Left forelimb (tissue), 1 donor: ENCODE results near the gene MAPK6.
"Not testable (repeated sequence)": the region's sequence is repeated elsewhere in the genome, so short reads cannot be mapped to it uniquely, and the experiment has no call there.

Source experiments
- DNase-seq: peaks from one replicate; pipeline ENCODE4 v3.0.0-alpha.2; 2018; ENCODE audit warnings: low spot score

MAPK6 gene

DNA sequence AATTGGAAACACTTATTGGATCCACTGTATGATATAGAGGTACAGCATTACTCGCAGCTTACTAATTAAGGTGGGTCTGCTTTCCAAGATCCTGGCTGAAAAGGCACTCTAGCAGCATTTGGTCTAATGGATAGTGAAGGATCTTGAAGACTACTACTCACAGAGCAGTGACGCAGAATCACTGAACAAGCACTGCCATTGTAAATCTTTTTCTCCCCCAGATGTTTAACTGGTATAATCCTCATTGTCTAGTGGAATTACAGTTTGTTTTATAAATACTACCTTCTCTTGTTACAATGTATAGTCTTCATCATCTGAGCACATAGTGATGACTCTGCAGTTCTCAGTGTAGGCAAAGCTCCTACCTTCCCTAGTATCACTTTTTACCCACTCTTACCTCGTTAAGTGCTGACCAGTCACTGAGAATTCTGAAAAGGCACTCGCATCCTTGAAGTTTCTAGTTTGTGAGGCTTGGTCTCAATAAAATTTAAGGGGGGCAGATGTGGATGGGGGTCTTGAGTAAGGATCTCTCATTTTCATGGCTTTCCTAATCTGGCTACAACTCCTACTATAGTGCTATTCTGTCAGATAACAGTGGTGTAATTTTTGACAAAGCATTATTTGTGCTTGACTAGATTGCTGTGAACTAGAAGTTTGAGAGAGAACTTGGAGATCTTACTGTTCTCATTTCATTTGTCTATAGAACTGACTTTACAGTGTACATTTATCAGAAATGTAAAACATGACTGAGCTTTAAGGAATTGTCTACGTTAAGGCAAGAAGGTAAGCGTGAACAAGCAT lies 23.2 kb downstream of the MAPK6 start:
- no peak for DNase-seq

DNA sequence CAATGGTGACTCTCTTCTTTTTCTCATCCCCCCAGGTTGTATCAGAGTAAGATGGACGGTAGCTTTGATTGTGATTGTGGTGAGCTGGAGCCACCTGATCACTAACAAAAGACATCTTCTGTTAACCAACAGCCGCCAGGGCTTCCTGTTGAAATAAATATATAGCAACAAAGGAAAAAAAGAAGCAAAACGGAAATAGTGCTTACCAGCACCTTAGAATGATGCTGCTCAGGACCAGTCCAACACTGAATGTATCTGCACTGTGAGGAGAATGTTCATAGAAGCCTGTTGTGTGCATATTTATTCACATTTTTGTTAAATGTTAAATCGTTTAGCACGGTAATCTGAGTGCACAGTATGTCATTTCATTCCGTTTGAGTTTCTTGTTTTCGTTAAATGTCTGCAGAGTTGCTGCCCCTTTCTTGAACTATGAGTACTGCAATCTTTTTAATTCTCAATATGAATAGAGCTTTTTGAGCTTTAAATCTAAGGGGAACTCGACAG lies 26.8 kb downstream of the MAPK6 start:
- not testable (repeated sequence) for DNase-seq

DNA sequence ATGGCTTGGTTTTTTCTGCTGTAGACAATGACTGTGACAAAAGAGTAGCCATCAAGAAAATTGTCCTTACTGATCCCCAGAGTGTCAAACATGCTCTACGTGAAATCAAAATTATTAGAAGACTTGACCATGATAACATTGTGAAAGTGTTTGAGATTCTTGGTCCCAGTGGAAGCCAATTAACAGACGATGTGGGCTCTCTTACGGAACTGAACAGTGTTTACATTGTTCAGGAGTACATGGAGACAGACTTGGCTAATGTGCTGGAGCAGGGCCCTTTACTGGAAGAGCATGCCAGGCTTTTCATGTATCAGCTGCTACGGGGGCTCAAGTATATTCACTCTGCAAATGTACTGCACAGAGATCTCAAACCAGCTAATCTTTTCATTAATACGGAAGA lies 27.5 kb downstream of the MAPK6 start:
- DNase-seq, result not testable (repeated sequence)

DNA sequence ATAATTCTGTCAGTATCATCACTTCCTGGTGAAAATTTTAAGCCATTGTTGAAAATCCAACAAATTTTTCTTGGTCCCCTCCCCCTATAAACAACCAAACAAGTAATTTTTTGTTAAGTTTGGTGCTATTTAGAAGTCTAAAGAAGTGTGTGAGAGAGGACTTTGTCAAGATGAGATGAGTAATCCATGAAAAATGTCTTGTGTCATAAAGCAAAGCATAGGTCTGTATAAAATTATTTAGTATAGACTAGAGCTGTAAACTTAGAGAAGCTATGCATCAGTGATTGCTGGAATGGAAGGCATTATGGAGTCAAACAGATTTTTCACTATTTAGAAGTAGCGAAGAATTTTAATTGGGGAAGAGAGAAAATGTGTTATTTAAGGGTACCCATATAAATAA lies 31.4 kb downstream of the MAPK6 start:
- DNase-seq, result no peak

DNA sequence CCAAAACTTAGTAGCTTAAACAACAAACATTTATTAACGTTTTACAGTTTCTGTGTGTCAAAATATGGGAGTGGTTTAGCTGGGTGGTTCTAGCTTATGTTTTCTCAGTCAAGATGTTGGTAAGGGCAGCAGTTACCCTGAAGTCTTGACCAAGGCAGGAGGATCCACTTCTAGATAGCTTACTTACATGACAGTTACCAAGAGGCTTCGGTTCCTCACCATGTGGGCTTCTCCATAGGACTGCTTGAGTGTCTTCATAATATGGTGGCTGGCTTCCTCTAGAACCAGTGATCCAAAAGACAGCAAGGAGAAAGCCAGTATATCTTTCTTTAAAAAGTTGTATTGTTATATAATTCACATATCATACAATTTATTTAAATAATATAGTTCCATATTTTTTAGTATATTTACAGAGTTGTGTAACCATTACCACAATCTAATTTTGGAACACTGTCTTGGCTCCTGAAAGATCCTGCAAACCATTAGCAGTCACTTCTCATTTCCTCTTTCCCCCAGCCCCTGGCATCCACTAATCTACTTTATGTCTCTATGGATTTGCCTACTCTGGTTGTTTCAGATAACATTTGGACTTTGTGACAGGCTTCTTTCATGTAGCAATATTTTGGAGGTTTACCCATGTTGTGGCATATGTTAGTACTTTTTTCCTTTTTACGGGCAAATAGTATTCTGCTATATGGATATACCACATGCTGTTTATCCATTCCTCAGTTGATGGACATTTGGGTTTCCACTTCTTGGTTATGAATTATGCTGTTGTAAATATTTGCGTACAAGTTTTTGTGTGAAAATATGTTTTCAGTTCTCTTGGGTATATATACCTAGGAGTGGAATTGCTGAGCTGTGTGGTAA lies 33.3 kb downstream of the MAPK6 start:
- DNase-seq, result no peak

DNA sequence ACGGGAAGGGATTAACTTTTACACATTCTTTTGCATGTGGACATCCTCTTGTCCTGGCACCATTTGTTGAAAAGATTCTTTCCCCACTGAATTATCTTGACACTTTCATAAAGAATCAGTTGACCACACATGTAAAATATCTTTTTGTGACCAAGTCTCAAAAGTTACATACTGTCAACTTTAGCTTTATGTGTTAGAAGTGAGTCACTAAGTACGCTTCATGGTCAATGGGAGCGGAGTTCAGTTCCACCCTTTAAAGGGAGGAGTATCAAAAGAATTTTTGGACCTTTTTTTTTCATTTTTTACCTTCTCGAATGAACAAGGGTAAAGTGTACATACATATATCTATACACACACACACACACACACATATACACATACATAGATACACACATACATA lies 35.4 kb downstream of the MAPK6 start:
- no peak for DNase-seq

DNA sequence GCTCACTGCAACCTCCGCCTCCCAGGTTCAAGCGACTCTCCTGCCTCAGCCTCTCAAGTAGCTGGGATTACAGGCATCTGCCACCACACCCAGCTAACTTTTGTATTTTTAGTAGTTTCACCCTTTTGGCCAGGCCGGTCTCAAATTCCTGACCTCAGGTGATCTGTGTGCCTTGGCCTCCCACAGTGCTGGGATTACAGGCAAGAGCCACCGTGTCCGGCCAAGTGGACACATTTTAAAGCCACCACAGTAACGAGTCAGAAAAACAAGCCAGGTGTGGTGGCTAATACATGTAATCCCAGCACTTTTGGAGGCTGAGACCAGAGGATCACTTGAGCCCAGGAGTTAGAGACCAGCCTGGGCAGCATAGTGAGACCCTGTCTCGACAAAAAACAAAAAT lies 35.8 kb downstream of the MAPK6 start:
- DNase-seq, result not testable (repeated sequence)

DNA sequence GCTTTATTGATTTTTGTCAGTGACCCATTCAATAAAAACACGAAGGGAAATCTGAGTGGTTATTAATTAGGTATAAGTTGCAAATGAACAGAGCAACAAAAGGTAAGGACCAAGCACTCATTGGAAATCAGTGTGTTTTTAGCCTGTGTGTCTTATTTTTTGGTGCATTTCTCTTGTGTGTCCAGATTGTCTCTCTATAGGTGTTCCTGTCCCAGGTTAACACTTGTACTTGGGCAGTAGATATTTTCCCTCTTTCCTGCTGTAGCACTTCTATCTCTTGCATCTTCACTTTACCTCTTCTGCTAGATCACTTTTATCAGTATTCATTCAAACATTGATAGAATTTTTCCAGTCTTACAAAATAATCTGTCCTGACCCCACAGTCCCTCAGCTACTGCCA lies 37.0 kb downstream of the MAPK6 start:
- no peak for DNase-seq

DNA sequence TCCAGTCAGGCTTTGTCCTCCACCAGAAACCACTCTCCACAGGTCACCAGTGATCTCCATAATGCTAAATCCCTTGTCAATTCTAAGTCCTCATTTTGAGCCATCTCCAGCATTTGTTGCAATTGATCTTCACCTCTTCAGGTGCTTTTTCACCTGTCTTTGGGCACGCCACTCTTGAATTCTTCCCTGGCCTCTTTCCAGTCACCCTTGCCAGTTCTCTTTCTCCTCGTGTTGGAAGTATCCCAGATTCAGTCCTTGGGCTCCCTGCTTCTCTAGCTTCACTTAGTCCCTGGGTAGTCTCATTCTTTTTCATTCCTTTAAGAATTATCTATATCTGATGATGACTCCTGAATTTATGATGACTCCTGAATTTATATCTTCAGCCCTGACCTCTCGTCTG lies 37.5 kb downstream of the MAPK6 start:
- DNase-seq, result no peak

DNA sequence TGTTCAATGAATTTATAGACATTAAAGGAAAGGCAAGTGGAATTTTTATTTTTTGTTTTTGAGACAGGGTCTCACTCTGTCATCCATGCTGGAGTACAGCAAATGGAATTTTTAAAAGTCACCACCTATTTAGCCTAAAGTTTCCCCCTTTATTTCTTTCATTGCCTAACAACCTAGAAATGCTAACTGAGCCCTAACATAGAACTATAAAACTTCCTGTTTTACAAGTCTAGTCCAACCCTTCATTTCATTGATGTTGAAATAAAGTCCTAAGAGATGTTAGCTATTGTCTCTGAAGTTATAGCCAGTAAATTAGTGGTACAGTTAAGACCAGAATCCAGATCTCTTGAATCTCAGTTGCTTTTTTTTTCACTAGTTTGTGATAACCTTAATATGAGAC lies 39.0 kb downstream of the MAPK6 start:
- no peak for DNase-seq

DNA sequence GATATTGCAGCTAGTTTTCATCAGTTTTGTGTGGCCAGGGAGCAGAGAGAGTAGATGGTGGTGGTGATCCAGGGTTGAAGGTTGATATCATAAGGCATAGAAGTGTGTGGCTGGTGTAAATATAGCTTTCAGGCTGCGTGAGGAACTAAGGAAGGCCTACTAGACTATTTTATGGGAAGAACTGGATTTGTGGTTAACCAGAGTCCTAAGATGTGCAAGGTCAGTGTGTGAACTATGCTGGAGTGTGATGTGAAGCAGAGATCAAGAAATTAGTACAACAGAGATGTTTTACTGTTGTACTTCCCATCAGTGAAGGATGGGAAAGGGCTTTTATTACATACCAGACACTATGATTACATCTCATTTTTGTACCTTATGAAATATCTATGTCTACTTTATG lies 41.5 kb downstream of the MAPK6 start:
- DNase-seq, result no peak

DNA sequence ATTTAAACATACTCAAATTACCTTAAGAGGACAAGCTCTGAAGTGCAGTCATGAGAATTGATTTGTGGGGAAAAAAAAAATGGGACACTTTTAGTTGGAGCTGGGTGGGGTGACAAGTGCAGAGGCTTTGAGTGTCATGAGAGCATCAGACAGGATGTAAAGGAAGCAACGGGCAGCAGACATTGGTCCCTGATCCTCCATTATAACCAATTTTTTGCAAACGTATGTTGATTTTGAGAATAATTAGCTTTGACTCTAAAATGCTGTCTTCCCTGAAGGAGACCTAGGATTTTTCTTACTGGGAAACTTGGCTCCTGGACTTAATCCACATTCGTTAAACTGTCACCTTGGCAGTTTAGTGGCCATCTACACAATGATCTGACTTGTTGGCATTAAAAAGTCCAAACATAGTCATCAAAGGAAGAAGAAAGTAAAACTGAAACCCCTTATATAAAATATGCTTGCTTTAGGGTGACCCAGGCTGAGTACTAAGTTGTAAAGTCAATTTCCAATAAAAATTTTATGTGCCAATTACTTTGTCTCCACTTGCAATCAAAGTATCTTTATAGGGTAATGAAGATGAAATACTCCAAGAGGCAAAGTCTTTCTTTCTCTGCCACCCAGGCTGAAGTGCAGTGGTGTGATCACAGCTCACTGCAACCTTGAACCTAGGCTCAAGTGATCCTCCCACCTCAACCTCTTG lies 48.0 kb downstream of the MAPK6 start:
- DNase-seq, result no peak

DNA sequence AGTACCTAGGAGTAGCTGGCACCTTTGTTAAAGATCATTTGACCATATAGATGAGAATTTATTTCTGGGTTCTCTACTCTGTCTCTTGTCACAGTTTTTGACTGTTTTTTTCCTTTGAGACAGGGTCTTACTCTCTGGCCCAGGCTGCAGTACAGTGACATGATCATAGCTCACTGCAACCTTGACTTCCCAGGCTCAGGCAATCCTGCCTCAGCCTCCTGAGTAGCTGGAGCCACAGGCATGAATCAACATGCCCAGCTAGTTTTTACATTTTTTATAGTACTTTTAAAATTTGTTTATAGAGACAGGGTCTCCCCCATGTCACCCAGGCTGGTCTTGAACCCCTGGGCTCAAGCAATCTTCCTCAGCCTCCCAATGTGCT lies 48.5 kb downstream of the MAPK6 start:
- no peak for DNase-seq

DNA sequence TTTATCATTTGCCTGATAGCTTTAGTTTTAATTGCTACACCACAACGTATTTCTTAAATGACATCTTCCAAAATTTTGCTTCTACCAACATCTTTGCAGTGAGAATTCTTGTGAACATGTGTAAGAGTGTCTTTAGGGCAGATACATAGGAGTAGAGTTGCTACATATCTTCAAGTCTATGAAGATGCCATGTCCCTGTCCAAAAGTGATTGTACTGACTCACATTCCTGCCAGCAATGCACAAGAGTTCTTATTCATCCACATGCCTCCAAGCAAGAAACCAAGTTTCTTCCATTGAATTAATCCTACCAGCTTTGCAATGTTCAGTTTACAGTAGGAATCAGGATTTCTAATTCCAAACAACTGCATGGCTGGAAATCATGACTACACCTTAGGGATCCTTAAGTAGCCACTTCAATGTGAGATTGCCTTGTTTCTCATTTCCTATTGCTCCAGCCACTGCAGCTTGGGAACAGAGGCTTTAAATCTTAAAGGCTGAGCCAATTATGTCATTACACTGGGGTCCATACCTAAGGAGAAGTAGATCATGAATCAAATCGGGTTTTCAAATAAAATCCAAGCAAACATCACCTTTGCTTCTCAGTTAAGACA lies 49.1 kb downstream of the MAPK6 start:
- DNase-seq, result no peak

DNA sequence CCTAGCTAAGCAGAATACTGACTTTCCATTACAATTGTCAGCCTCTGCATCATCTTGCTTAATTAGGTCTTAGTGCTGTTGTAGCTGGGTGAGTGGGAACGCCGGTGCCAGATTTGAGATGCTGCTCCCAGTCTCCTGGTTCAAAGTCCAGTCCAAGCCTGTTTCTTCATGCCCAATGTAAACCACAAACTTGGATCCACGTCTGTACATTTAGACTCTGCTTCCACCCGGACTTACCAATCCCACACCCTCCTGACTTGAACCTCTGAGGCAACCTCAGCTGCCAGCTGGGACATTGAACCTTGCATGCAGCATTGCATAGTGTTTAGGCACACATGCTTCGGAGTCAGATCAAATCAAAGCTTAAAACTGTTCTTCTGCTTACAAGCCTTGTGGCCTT lies 50.5 kb downstream of the MAPK6 start:
- no peak for DNase-seq

DNA sequence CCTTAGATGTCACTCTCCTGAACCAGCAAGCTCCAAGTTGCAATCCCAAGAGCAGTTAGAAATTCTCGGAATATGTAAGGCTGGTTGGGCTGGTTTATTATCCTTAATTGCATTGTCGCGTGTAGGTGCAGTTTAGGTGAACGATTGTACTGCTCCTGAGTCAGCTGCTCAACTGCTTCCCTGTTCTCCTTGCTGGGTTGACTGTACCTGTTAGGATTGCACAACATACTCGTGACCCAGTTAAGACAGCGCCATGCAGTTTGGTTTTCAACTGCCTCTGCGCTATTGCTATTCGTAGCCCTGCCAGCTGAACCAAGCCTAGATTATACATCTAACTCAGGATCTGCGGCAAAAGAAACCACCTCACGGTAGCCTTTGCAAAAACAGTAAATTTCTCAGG lies 52.6 kb downstream of the MAPK6 start:
- DNase-seq, result no peak

DNA sequence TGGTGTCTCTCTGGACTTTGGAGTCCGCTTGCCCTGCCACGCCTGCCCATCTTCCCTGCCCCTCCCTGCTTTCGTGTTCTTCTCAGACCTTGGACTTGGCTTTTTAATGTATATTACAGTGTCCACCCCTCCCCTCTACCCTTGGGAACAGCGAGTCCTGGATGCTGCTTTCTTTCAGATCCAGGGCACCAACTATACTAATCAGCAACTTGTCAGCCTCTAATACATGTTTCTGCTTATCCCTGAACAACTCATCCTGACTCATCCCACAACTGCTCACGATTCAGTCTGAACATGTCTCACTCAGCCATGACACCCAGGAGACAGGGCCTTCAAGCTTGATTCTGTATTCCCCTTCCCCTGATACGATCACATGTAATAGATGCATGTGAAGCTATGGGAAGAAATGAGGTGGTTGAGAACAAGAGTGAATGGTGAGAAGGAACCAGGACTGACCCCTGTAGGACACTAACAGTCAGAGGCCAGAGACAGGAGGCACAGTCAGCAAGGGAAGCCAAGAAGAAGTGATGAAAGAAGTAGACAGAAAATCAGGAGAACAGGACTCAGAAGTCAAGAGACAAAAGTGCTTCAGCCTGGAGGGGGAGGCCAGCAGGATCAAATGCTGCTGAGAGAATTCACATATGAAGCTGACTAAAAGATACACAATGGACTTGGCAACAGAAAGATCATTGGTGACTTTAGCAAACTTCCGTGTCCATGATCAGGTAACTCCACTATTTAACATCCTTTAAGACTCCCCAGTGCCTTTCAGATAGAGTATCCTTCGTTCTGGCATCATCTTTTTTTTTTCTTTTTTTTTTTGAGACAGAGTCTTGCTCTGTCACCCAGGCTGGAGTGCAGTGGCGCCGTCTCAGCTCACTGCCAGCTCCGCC lies 58.1 kb downstream of the MAPK6 start:
- DNase-seq, result no peak

DNA sequence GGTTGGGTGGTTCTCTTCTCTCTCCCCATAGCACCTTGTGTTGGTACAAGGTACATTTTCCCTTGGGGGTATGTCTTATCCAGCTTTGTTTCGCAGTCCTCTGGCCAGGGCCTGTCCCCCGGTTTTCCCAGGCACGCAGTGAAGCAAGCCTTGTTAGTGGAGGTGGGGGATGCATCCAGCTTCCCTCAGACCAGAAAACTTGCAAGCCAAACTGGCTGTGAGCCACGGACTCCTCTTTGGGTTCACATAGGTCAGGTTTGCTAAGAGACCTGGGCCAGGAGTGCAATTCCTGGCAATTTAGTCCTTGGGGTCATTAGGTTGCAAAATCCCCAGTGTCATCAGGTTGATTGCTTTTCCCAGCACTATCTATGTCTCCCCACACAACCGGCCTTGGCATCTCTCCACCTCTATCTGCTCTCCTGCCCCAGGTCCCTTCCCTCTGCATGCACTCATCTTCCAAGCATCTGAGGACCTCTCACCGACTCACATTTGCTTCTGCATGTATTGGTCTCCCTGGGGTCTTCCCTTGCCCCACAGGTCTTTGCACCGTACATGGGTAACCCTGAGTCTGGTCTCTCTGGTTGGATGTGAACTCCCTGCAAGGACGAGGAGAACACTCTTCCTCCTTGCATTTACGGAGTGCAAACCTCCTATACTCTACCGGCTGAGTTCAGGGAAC lies 59.3 kb downstream of the MAPK6 start:
- no peak for DNase-seq

DNA sequence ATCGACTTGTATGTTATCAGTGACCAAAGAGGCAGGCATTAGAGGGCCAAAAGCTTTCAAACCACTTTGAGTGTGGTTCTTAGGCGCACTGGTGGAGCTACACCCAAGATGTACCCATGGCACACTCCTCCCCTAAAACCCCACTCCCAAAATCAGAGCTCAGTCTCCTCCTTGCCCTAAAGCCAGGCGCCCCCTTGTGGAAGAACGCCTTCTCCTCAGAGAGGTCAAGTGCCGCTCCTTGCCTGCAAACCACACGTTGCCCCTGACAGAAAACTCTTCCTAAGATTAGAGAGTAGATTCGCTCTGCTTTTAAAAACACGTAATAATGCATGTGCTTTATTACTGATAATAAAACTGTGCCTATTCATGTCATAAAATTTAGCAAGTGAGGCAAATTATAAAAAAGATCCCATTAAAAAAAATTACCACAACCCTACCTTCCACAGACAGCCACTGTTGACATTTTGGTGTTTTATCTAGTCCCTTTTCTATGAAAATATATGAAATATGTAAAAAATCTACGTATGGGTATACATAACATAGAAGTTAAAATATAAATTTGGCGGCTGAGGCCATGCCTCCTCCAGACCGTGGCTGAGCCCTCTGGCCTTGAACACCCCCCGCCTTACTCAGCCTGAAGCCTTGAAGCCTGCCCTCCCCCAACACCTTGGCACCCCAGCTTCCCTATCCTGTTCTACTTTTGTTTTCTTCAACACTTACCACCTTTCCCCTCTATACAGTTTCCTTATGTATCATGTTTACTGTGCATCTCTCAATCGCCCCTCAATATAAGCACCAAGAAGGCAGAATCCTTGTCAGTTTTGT lies 60.1 kb downstream of the MAPK6 start:
- no peak for DNase-seq

DNA sequence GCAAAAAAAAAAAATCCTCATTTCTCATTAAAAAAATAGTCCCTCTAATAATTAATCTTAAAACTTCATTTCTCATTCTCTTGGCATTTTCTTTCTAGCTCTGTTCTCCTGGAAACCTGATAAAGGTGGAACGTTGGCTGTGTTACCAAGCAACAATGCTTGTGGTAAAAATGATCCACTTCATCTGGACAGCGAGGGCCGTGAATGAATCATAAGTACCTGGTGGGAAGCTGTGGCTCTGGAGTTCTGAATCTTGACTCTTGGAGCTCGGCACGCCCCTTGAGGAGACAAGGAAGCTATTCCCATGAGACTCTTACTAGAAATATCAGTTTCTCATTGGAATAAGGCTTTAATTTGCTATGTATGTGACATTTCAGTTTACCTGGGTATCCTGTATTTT lies 61.0 kb downstream of the MAPK6 start:
- DNase-seq, result no peak
